ENCODE data around the gene NPIPB4. TPM values are rescaled to one million over a fixed set of nuclear protein-coding genes. Genes with fewer than 3 reads are reported as not detected.
"Not testable (repeated sequence)": the region's sequence is repeated elsewhere in the genome, so short reads cannot be mapped to it uniquely, and the experiment has no call there.

The NPIPB4 gene
- 10 to 100 TPM; 82.4 to 92.7 TPM for total RNA-seq

- H3K27ac Mint-ChIP-seq, H3K4me3 Mint-ChIP-seq: not testable (repeated sequence)
Measured at GRCh38 chr16:21857656-21858055, at the start of gene NPIPB4. NPIPB4 (minus strand) TSS chr16:21857756; CDS start chr16:21857378, 378 bp downstream.

GRCh38 chr16:21898998-21899397, 41.4 kb upstream of the NPIPB4 start:
- H3K36me3 Mint-ChIP-seq: not testable (repeated sequence)

More at GRCh38 chr16:21857656-21858055, at the start of gene NPIPB4:
- H3K36me3 Mint-ChIP-seq, H3K27me3 Mint-ChIP-seq, H3K9me3 Mint-ChIP-seq, H3K4me1 Mint-ChIP-seq, DNase-seq: not testable (repeated sequence)

GRCh38 chr16:21881988-21882387, 24.4 kb upstream of the NPIPB4 start:
- H3K27ac Mint-ChIP-seq, H3K4me1 Mint-ChIP-seq, H3K27me3 Mint-ChIP-seq, H3K9me3 Mint-ChIP-seq, DNase-seq, H3K4me3 Mint-ChIP-seq, H3K36me3 Mint-ChIP-seq: not testable (repeated sequence)

More at GRCh38 chr16:21898998-21899397, 41.4 kb upstream of the NPIPB4 start:
- not testable (repeated sequence) for DNase-seq, H3K9me3 Mint-ChIP-seq, H3K27ac Mint-ChIP-seq, H3K4me1 Mint-ChIP-seq, H3K4me3 Mint-ChIP-seq, H3K27me3 Mint-ChIP-seq

GRCh38 chr16:21837186-21837585, 20.4 kb downstream of the NPIPB4 start:
- H3K4me1 Mint-ChIP-seq, DNase-seq, H3K4me3 Mint-ChIP-seq: not testable (repeated sequence)

GRCh38 chr16:21836334-21836733, 21.2 kb downstream of the NPIPB4 start:
- not testable (repeated sequence) for DNase-seq, H3K9me3 Mint-ChIP-seq, H3K27ac Mint-ChIP-seq, H3K4me1 Mint-ChIP-seq, H3K4me3 Mint-ChIP-seq, H3K36me3 Mint-ChIP-seq, H3K27me3 Mint-ChIP-seq

More at GRCh38 chr16:21837186-21837585, 20.4 kb downstream of the NPIPB4 start:
- H3K36me3 Mint-ChIP-seq, H3K27me3 Mint-ChIP-seq, H3K27ac Mint-ChIP-seq, H3K9me3 Mint-ChIP-seq: not testable (repeated sequence)

- not testable (repeated sequence) for H3K36me3 Mint-ChIP-seq, H3K4me3 Mint-ChIP-seq, H3K27me3 Mint-ChIP-seq, H3K4me1 Mint-ChIP-seq, H3K27ac Mint-ChIP-seq, DNase-seq, H3K9me3 Mint-ChIP-seq
Measured at GRCh38 chr16:21835747-21836146, 21.8 kb downstream of the NPIPB4 start.

- H3K36me3 Mint-ChIP-seq, H3K4me3 Mint-ChIP-seq, H3K9me3 Mint-ChIP-seq, H3K27me3 Mint-ChIP-seq, H3K27ac Mint-ChIP-seq, H3K4me1 Mint-ChIP-seq, DNase-seq: not testable (repeated sequence)
Measured at GRCh38 chr16:21834211-21834610, 23.3 kb downstream of the NPIPB4 start.

- H3K27ac Mint-ChIP-seq, H3K4me1 Mint-ChIP-seq, H3K9me3 Mint-ChIP-seq, H3K36me3 Mint-ChIP-seq, DNase-seq, H3K27me3 Mint-ChIP-seq, H3K4me3 Mint-ChIP-seq: not testable (repeated sequence)
Measured at GRCh38 chr16:21829929-21830328, 27.6 kb downstream of the NPIPB4 start.

GRCh38 chr16:21826067-21826706, 31.4 kb downstream of the NPIPB4 start:
- H3K4me1 Mint-ChIP-seq, H3K9me3 Mint-ChIP-seq, H3K4me3 Mint-ChIP-seq, H3K36me3 Mint-ChIP-seq, H3K27ac Mint-ChIP-seq, H3K27me3 Mint-ChIP-seq, DNase-seq: not testable (repeated sequence)

- not testable (repeated sequence) for H3K27me3 Mint-ChIP-seq, H3K36me3 Mint-ChIP-seq, DNase-seq, H3K4me1 Mint-ChIP-seq, H3K27ac Mint-ChIP-seq, H3K9me3 Mint-ChIP-seq, H3K4me3 Mint-ChIP-seq
Measured at GRCh38 chr16:21825526-21825925, 32.0 kb downstream of the NPIPB4 start.

- H3K36me3 Mint-ChIP-seq, H3K4me3 Mint-ChIP-seq, H3K9me3 Mint-ChIP-seq, H3K27ac Mint-ChIP-seq, H3K27me3 Mint-ChIP-seq, DNase-seq: not testable (repeated sequence)
- H3K4me1 Mint-ChIP-seq: peaks cover 17% of the 10 kb centered on the region
Measured at GRCh38 chr16:21823258-21823657, 34.3 kb downstream of the NPIPB4 start.

GRCh38 chr16:21820908-21821465, 36.6 kb downstream of the NPIPB4 start:
- H3K36me3 Mint-ChIP-seq, DNase-seq, H3K27me3 Mint-ChIP-seq, H3K9me3 Mint-ChIP-seq: not testable (repeated sequence)
- Mint-ChIP-seq H3K4me1 (peaks cover 21% of the 10 kb centered on the region), H3K27ac (peak overlapping the region; percentile 95), H3K4me3 (peak overlapping the region; percentile 87)

GRCh38 chr16:21820028-21820907, 37.3 kb downstream of the NPIPB4 start:
- H3K4me3 Mint-ChIP-seq: peak overlapping the region; percentile 87

GRCh38 chr16:21819617-21820016, 37.9 kb downstream of the NPIPB4 start:
- not testable (repeated sequence) for DNase-seq, H3K9me3 Mint-ChIP-seq, H3K36me3 Mint-ChIP-seq, H3K27me3 Mint-ChIP-seq
- Mint-ChIP-seq H3K4me1 (peaks cover 21% of the 10 kb centered on the region), H3K4me3 (peak overlapping the region; percentile 87), H3K27ac (peak overlapping the region; percentile 95)

More at GRCh38 chr16:21820028-21820907, 37.3 kb downstream of the NPIPB4 start:
- Mint-ChIP-seq H3K27ac (peak overlapping the region; percentile 95), H3K4me1 (peaks cover 21% of the 10 kb centered on the region)
- H3K9me3 Mint-ChIP-seq, H3K27me3 Mint-ChIP-seq, H3K36me3 Mint-ChIP-seq: not testable (repeated sequence)
- DNase-seq: peak; percentile 78

GRCh38 chr16:21817012-21817411, 40.5 kb downstream of the NPIPB4 start:
- H3K27me3 Mint-ChIP-seq, DNase-seq, H3K9me3 Mint-ChIP-seq, H3K27ac Mint-ChIP-seq, H3K36me3 Mint-ChIP-seq, H3K4me3 Mint-ChIP-seq: not testable (repeated sequence)
- H3K4me1 Mint-ChIP-seq: peaks cover 23% of the 10 kb centered on the region
